ENCODE measurements around the gene CD163L1. TPM values are rescaled to one million over a fixed set of nuclear protein-coding genes. Genes with fewer than 3 reads are reported as not detected.
"Not testable (repeated sequence)": the region's sequence is repeated elsewhere in the genome, so short reads cannot be mapped to it uniquely, and the experiment has no call there.

CD163L1 gene
- total RNA-seq, 2 donors from 2014 or later = not detected

- Mint-ChIP-seq H3K9me3 (peaks cover 7% of the 10 kb centered on the region), H3K4me1 (ENCODE audit: low read depth in 2 of 2) (peaks cover 11 to 14% of the 10 kb centered on the region in 2 donors), H3K27ac (no peak overlapping the region), H3K4me3 (no peak overlapping the region), H3K27me3 (no peaks in the 10 kb centered on the region), H3K36me3 (peaks cover 17% of the 10 kb centered on the region)
- DNase-seq (ENCODE audit: low spot score) = no peak
- ATAC-seq = no peak
These were observed 98.9 kb downstream of the CD163L1 start for GRCh38 chr12:7344833-7345606.

- no peak overlapping the region for H3K27ac Mint-ChIP-seq
- ATAC-seq = no peak
These were observed 104.3 kb downstream of the CD163L1 start for GRCh38 chr12:7339675-7340074.

GRCh38 chr12:7337790-7338189, 106.2 kb downstream of the CD163L1 start:
- H3K4me3 Mint-ChIP-seq; H3K4me1 Mint-ChIP-seq (ENCODE audit: low read depth in 2 of 2); H3K27me3 Mint-ChIP-seq; DNase-seq (ENCODE audit: low spot score); H3K9me3 Mint-ChIP-seq; ATAC-seq; H3K27ac Mint-ChIP-seq; H3K36me3 Mint-ChIP-seq: not testable (repeated sequence)

More at GRCh38 chr12:7339675-7340074, 104.3 kb downstream of the CD163L1 start:
- peaks cover 9% of the 10 kb centered on the region for H3K36me3 Mint-ChIP-seq
- no peak for DNase-seq (ENCODE audit: low spot score)
- no peaks in the 10 kb centered on the region for H3K27me3 Mint-ChIP-seq
- peaks cover 5 to 6% of the 10 kb centered on the region in 2 donors for H3K4me1 Mint-ChIP-seq (ENCODE audit: low read depth in 2 of 2)
- H3K9me3 Mint-ChIP-seq = peaks cover 4% of the 10 kb centered on the region
- no peak overlapping the region for H3K4me3 Mint-ChIP-seq

GRCh38 chr12:7327918-7328317, 116.0 kb downstream of the CD163L1 start:
- Mint-ChIP-seq H3K4me1 (ENCODE audit: low read depth in 2 of 2) (no peaks in the 10 kb centered on the region), H3K4me3 (no peak overlapping the region), H3K27me3 (peaks cover 12 to 15% of the 10 kb centered on the region in 2 donors), H3K9me3 (peaks cover 3% of the 10 kb centered on the region), H3K36me3 (no peaks in the 10 kb centered on the region), H3K27ac (no peak overlapping the region)
- DNase-seq (ENCODE audit: low spot score) (no peak), ATAC-seq (no peak)

- no peaks in the 10 kb centered on the region for H3K9me3 Mint-ChIP-seq
- no peaks in the 10 kb centered on the region for H3K4me1 Mint-ChIP-seq (ENCODE audit: low read depth in 2 of 2)
- H3K4me3 Mint-ChIP-seq = no peak overlapping the region
- no peaks in the 10 kb centered on the region for H3K36me3 Mint-ChIP-seq
- H3K27ac Mint-ChIP-seq = no peak overlapping the region
- H3K27me3 Mint-ChIP-seq = peaks cover 11% of the 10 kb centered on the region in 2 donors
- DNase-seq (ENCODE audit: low spot score) = no peak
- ATAC-seq = no peak
These were observed 119.8 kb downstream of the CD163L1 start for GRCh38 chr12:7324176-7324575.

GRCh38 chr12:7322599-7322998, 121.4 kb downstream of the CD163L1 start:
- no peak for DNase-seq (ENCODE audit: low spot score)
- H3K27ac Mint-ChIP-seq = no peak overlapping the region
- no peaks in the 10 kb centered on the region for H3K36me3 Mint-ChIP-seq
- H3K4me1 Mint-ChIP-seq (ENCODE audit: low read depth in 2 of 2) = no peaks in the 10 kb centered on the region
- H3K4me3 Mint-ChIP-seq = no peak overlapping the region
- ATAC-seq = no peak
- no peaks in the 10 kb centered on the region for H3K9me3 Mint-ChIP-seq
- peaks cover 2 to 6% of the 10 kb centered on the region in 2 donors for H3K27me3 Mint-ChIP-seq

GRCh38 chr12:7321624-7322023, 122.3 kb downstream of the CD163L1 start:
- Mint-ChIP-seq H3K27ac (no peak overlapping the region), H3K4me1 (ENCODE audit: low read depth in 2 of 2) (no peaks in the 10 kb centered on the region), H3K9me3 (no peaks in the 10 kb centered on the region), H3K36me3 (no peaks in the 10 kb centered on the region), H3K4me3 (no peak overlapping the region), H3K27me3 (peaks cover 0 to 4% of the 10 kb centered on the region in 2 donors)
- ATAC-seq = no peak
- no peak for DNase-seq (ENCODE audit: low spot score)

- no peaks in the 10 kb centered on the region for H3K9me3 Mint-ChIP-seq
These were observed 124.0 kb downstream of the CD163L1 start for GRCh38 chr12:7319930-7320329.

GRCh38 chr12:7310070-7310469, 133.9 kb downstream of the CD163L1 start:
- Mint-ChIP-seq H3K9me3 (no peaks in the 10 kb centered on the region), H3K4me3 (no peak overlapping the region), H3K27me3 (peaks cover 6 to 32% of the 10 kb centered on the region in 2 donors), H3K4me1 (ENCODE audit: low read depth in 2 of 2) (no peaks in the 10 kb centered on the region), H3K36me3 (no peaks in the 10 kb centered on the region), H3K27ac (no peak overlapping the region)
- ATAC-seq (no peak), DNase-seq (ENCODE audit: low spot score) (no peak)

More at GRCh38 chr12:7319930-7320329, 124.0 kb downstream of the CD163L1 start:
- H3K27me3 Mint-ChIP-seq = peaks cover 0 to 4% of the 10 kb centered on the region in 2 donors
- no peak overlapping the region for H3K27ac Mint-ChIP-seq
- H3K36me3 Mint-ChIP-seq = no peaks in the 10 kb centered on the region
- no peaks in the 10 kb centered on the region for H3K4me1 Mint-ChIP-seq (ENCODE audit: low read depth in 2 of 2)
- no peak for DNase-seq (ENCODE audit: low spot score)
- no peak overlapping the region for H3K4me3 Mint-ChIP-seq
- no peak for ATAC-seq

Other genes starting within 250 kb of the CD163L1 start
- not detected for gene ACSM4, start 140.1 kb downstream of the CD163L1 start, total RNA-seq
- gene CD163, start 59.6 kb upstream of the CD163L1 start, total RNA-seq = not detected
- gene APOBEC1, start 221.8 kb upstream of the CD163L1 start, total RNA-seq = not detected

Measured in natural killer cell treated with Interleukin-12 subunit alpha and Interleukin-12 subunit beta and Interleukin-15 and Interleukin-18, amount 100 ng/mL, for 72 hours (primary cell).